Activated gamma-delta T cell (primary cell): ENCODE measurements around the gene YARS1.
"Not testable (repeated sequence)": the region's sequence is repeated elsewhere in the genome, so short reads cannot be mapped to it uniquely, and the experiment has no call there.

Experiments
- DNase-seq: peaks from one replicate; lab custom pipeline; 2025; lab: John Stamatoyannopoulos, UW

Gene YARS1

GRCh38 chr1:32817815-32818786 is 943 bp upstream of the YARS1 start:
- no peak for DNase-seq

- no peak for DNase-seq
Observed at GRCh38 chr1:32816676-32817158, 441 bp downstream of the YARS1 start.

- no peak for DNase-seq
Observed at GRCh38 chr1:32813941-32814739, 3.0 kb downstream of the YARS1 start.

- DNase-seq, result no peak
Observed at GRCh38 chr1:32811917-32812316, 5.2 kb downstream of the YARS1 start.

GRCh38 chr1:32811265-32811664 is 5.9 kb downstream of the YARS1 start:
- DNase-seq, result no peak

GRCh38 chr1:32810358-32810757 is 6.8 kb downstream of the YARS1 start:
- no peak for DNase-seq

- no peak for DNase-seq
Observed at GRCh38 chr1:32808580-32808979, 8.6 kb downstream of the YARS1 start.

- DNase-seq, result no peak
Observed at GRCh38 chr1:32806910-32807523, 10.1 kb downstream of the YARS1 start.

- DNase-seq, result no peak
Observed at GRCh38 chr1:32806290-32806689, 10.9 kb downstream of the YARS1 start.

- DNase-seq, result not testable (repeated sequence)
Observed at GRCh38 chr1:32804460-32804859, 12.7 kb downstream of the YARS1 start.

GRCh38 chr1:32801096-32801715 is 16.0 kb downstream of the YARS1 start:
- no peak for DNase-seq

GRCh38 chr1:32798679-32799416 is 18.3 kb downstream of the YARS1 start:
- no peak for DNase-seq

GRCh38 chr1:32798191-32798590 is 19.0 kb downstream of the YARS1 start:
- no peak for DNase-seq

- no peak for DNase-seq
Observed at GRCh38 chr1:32797456-32797855, 19.7 kb downstream of the YARS1 start.

GRCh38 chr1:32795763-32796162 is 21.4 kb downstream of the YARS1 start:
- not testable (repeated sequence) for DNase-seq

GRCh38 chr1:32791881-32792280 is 25.3 kb downstream of the YARS1 start:
- DNase-seq, result no peak

GRCh38 chr1:32789356-32789755 is 27.8 kb downstream of the YARS1 start:
- DNase-seq, result not testable (repeated sequence)

GRCh38 chr1:32786856-32787255 is 30.3 kb downstream of the YARS1 start:
- no peak for DNase-seq

GRCh38 chr1:32784817-32785216 is 32.3 kb downstream of the YARS1 start:
- DNase-seq, result no peak

- DNase-seq, result no peak
Observed at GRCh38 chr1:32783851-32784250, 33.3 kb downstream of the YARS1 start.

- DNase-seq, result no peak
Observed at GRCh38 chr1:32782086-32782485, 35.1 kb downstream of the YARS1 start.
